ENCODE data around the gene FADS3. TPM values are rescaled to one million over a fixed set of nuclear protein-coding genes. Genes with fewer than 3 reads are reported as not detected.
A peak's percentile ranks its signal among the peaks of the same experiment; 100 is the strongest.

The FADS3 gene
- 126 TPM for total RNA-seq
- long read RNA-seq, transcript FADS3-201 (12 exons, 1,779 nt) = major isoform, 167 of 403 reads
- long read RNA-seq, partial matches to known transcripts = 43 of 403 reads
- long read RNA-seq, other reads (novel, unspliced or antisense) = 190 of 403 reads

DNA sequence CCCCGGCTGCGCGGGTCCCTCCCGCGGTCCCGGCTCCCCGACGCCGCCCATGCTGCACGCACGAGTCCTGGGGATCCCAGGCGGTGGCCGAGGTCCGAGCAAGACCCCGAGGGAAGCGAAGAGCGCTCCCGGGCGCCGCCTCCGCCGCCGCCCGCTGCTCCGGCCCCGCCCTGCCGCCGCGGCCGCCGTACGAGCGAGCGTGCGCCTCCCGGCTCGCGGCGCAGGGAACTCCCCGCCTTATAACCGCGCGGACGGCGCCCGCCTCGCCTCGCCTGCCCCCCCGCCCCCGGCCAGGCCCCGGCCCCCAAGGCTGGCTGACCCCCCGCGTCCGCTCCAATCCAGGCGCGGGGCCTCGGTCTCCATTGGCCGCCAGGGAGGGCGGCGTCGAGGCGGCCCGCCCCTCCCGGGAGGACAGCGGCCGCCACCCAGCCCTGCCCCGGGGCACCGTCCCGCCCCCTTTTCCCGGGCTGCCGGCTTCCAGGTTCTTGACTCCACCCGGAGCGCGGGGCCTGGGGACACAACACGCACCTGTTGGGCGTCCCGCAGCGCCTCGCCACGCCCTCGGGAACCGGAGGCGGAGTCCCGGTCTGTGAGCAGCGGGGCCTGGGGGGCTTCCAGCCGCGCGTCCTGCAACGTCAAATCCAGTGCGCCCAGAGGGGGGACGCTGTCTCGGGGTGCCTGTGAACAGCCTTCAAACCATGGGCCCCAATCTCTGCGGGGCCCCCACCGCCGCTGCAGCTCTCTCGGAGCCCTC, at the start of gene FADS3:
FADS3 (minus strand) TSS at position 215 of the 754 bp plus-strand sequence; CDS start at position 51, 164 bp downstream.
- intact Hi-C loops (cut with DNase I) = loop anchor here (2.0 kb wide), 2 partner anchors 75 to 77 kb away; partner anchors contain the start of gene FTH1
- DNase-seq (ENCODE audit: low spot score) = peak; percentile 92

- intact Hi-C loops (cut with DNase I) = no loop called here
- no peak for DNase-seq (ENCODE audit: low spot score)
Measured at GRCh38 chr11:61940466-61940865, 49.1 kb upstream of the FADS3 start.

DNA sequence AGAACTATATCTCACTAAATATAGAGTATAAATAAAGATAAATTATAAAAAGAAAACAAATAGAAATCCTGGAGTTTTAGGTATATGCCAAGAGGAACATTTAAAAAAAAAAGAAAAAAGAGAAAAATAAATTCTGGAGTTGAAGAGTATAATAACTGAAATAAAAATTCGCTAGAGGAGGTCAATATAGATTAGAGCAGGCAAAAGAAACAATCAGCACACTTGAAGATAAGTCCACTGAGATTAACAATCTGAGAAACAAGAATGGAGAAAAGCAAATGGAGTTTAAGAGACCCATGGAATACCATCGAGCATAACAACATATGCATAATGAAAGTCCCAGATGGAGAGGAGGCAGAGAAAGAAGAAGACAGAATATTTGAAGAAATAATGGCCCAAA, 44.5 kb upstream of the FADS3 start:
- intact Hi-C loops (cut with DNase I) = no loop called here
- no peak for DNase-seq (ENCODE audit: low spot score)

DNA sequence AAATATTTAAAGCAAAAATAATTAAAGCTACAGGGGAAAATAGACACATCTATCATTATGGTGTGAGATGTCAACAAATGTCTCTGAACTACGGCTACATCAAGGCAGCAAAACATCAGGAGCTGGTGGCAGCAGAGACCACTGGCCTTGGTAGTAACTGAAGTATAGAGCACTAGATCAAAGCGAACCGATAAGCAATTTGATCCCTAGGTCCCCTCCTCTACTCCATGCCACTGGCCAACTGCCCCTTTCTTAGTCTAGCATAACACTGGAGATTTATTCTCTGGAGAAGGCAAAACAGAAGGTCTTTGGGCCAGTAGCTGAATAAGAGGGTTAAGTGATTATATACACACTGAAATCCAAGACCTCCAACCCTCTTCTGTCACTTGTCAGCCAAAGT, 39.6 kb upstream of the FADS3 start:
- intact Hi-C loops (cut with DNase I) = no loop called here

GRCh38 chr11:61928606-61929005, 37.3 kb upstream of the FADS3 start:
- intact Hi-C loops (cut with DNase I) = no loop called here
- no peak for DNase-seq (ENCODE audit: low spot score)

More for the DNA sequence above, 39.6 kb upstream of the FADS3 start:
- no peak for DNase-seq (ENCODE audit: low spot score)

DNA sequence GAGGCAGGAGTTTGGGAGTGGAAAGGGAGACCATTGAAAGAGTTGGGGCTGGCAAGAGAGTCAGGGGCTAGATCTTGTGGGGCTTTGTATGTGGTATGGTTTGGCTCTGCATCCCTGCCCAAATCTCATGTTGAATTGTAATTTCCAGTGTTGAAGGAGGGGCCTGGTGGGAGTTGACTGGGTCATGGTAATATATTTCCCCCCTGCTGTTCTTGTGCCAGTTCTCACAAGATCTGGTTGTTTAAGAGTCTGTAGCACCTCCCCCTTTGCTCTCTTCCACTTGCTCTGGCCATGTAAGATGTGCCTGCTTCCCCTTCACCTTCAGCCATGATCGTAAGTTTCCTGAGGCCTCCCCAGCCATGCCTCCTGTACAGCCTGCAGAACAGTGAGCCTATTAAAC, 36.2 kb upstream of the FADS3 start:
- no peak for DNase-seq (ENCODE audit: low spot score)
- intact Hi-C loops (cut with DNase I) = no loop called here

DNA sequence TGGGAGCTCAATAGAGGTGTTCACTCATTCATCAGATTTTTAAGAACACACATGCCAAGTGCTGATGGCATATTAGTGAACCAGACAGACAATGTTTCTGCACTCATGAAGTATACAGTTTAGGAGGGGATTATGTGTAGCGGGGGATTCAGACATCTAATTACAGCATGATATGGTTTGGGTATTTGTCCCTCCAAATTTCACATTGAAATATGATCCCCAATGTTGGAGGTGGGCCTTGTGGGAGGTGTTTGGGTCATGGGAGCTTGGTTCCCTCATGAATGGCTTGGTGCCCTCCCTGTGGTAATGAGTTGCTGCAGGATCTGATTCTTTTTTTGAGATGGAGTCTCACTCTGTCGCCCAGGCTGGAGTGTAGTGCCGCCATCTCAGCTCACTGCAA, 34.9 kb upstream of the FADS3 start:
- intact Hi-C loops (cut with DNase I) = no loop called here

GRCh38 chr11:61925736-61926135, 34.4 kb upstream of the FADS3 start:
- DNase-seq (ENCODE audit: low spot score) = no peak
- intact Hi-C loops (cut with DNase I) = no loop called here

More for the DNA sequence above, 34.9 kb upstream of the FADS3 start:
- no peak for DNase-seq (ENCODE audit: low spot score)

GRCh38 chr11:61924064-61924455, 32.7 kb upstream of the FADS3 start:
- no peak for DNase-seq (ENCODE audit: low spot score)
- intact Hi-C loops (cut with DNase I) = no loop called here

GRCh38 chr11:61923166-61924063, 32.1 kb upstream of the FADS3 start:
- intact Hi-C loops (cut with DNase I) = no loop called here
- DNase-seq (ENCODE audit: low spot score) = no peak

DNA sequence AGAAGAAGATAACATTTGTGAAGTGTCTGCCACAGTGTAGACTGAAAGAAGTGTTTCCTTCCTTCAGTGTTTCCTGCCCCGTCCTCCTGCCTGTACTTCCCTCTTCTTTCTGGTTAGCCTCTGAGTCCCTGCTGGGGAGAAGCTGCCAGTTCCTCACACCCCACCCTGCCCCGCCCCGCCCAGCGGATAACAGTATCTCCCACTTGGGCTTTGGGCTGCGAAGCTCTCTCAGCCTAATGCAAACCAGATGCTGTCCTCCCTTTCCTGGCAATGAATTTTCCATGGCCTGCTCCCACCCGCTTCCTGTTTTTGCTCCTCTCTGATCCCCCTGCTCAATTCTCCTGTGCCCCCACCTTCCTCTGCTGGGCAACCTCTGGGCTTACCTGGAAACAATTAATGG, 31.2 kb upstream of the FADS3 start:
- peak; percentile 92 for DNase-seq (ENCODE audit: low spot score)
- intact Hi-C loops (cut with DNase I) = no loop called here

DNA sequence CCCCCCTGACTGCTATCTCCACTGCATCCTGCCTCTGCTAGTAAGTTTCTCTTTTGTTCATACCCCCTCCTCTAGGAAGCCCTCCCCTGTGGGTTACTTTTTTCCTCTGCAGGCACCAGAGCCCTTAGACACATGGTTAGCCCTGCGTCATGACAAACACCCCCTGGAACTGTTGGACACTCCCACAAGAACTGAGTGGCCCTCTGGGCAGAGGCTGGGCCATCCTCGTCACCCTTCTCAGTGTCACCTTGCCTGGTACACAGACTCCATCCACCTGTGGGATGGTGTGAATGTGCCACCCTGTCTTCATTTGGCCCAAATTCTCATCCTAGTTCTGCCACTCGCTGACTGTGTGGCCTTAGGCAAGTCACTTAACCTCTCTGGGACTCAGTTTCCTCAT, 30.1 kb upstream of the FADS3 start:
- intact Hi-C loops (cut with DNase I) = no loop called here
- DNase-seq (ENCODE audit: low spot score) = no peak

GRCh38 chr11:61919705-61920631, 28.6 kb upstream of the FADS3 start:
- DNase-seq (ENCODE audit: low spot score) = no peak
- intact Hi-C loops (cut with DNase I) = no loop called here

DNA sequence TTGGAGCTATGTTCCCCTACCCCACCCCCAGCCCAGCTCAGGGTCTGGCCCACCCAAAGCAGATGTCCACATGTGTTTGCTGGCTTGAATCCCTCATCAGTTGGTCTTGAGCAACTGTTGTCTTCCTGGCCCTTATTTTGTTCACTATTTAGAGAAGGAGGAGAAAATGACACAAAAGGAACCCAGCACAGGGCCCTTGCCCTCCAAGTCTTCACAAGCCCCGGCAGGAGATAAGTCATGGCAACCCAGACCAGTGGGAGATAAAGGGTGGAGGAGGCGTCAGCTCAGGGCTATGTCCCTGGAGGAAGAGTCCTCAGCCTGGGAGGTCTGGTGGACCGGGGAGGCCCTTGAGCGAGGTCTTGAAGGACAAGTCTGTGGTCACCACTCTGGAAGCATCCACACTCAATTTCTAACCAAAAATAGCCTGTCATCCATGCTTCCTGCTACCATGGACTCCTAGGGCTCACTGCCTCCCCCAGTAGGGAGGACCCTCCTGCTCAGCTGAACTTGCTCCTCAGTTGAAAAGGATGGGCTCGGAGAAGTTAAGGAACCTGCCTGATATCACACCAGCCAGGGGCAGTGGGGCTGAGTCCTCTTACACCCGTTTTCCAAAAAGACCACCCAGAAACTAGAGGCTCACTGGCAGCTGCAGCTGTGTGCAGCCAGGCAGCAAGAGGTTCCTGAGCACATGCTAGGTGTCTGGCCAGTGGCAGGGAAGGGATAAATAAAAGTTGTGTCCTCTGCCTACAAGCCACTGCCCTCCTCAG, 27.8 kb upstream of the FADS3 start:
- no peak for DNase-seq (ENCODE audit: low spot score)
- intact Hi-C loops (cut with DNase I) = no loop called here

GRCh38 chr11:61918251-61918937, 27.0 kb upstream of the FADS3 start:
- DNase-seq (ENCODE audit: low spot score) = no peak
- intact Hi-C loops (cut with DNase I) = no loop called here

DNA sequence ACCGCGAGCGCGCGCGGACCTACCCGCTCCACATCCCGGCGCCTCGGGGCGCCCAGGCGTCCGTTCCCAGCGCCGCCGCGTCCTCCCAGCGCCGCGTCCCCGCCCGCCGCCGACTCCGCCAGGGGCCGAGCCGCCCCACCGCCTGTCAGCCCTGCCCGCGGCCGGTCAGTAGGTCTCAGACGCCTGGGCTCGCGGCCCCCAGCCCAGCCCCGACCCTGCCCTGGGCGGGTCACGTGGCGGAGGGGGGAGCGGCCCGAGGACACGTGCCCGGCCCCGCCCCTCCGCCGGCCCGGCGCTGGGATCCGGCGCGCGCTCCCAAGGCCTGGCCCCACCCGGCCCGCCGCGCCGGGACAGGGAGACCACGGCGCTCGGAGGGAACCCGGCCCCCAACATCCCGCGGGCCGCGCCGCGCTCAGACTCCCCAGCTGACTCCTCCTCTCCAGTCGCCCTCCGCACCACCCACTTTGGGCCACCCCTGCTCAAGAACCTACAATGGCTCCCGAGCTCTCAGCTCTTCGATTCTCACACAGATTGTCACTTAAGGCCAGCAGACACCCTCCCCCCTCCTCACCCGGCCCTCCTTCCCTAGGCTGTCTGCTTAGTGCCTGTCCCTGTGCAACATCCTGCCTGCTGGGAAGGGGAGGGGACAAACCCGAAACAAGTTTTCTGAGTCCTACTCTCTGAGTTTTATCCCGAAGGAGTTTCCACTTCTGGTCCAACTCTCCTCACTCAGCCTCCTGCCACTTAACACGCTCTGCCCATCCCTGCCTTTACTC, 26.2 kb upstream of the FADS3 start, which contains the start of gene RAB3IL1:
RAB3IL1 (minus strand) TSS at position 233 of the 776 bp plus-strand sequence; CDS start at position 34, 199 bp downstream.
- peak; percentile 86 for DNase-seq (ENCODE audit: low spot score)
- intact Hi-C loops (cut with DNase I) = no loop called here

DNA sequence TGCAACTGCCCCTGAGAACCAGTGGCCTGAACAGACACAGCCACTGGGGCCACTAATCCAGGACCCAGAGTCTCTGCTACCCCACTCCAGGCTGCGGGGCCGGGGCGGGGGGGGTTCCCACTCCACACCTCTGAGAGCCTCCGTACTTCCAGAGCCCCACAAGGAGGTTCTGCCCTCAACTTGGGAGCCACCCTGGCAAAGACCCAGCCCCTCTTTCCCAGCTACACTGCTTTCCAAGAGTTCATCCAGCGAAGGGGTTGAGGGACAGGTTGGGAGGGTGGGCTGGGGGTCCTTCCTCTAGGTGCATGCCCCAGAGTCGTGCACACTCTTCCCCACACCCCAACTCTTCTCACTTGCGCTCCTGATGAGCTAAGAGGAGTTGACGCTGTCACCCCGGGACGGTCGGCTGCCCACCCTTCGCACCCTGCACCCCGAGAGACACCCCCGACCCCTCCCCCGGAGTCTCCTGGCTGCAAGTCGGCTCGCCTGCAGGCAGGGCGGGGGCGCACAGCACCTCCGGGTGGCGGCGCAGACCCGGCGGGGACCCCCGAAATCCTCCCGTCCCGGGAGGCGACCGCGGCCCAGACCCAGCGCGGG, 25.5 kb upstream of the FADS3 start:
- intact Hi-C loops (cut with DNase I) = no loop called here

More for the DNA sequence above, 25.5 kb upstream of the FADS3 start:
- DNase-seq (ENCODE audit: low spot score) = no peak
